ENCODE results near the gene NUS1. TPM values are rescaled to one million over a fixed set of nuclear protein-coding genes. Genes with fewer than 3 reads are reported as not detected.

The NUS1 gene
- total and polyA plus RNA-seq, 7 experiments from 2014 or later: 10.9 to 37.6 (median 20.4) TPM

DNA sequence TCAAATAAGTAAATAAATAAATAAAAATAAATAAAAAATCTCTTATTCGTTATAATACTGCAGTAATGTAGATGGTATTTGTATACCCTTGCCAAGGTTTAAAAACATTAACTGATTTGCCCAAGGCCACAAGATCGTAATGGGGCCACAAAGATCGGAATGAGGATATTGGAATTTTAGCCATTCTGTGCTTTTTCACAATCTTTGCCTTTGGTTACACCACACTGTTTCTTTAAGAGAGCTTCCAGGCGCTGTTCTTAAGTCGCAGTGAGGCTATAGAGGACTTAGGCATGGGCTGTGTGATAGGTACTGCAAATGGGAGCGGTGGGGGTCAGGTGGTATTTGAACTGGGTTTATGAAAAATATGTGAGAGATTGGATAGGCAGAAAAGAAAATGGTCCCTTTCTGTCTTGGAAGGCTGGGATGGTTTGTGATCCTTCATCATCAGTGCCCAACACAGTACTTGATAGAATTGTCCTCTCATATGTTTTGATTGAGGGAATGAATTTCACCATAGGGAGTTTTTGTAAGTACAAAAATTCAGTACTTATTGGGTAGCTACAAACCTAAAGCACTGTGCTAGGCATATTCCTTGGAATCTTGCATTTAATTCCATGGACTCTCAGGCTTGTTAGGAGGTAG, 1.4 kb downstream of the NUS1 start:
- no peaks in the 10 kb centered on the region for H3K9me3 ChIP-seq (ENCODE audit: control insufficient read depth in 2 of 3, low read length in 3 of 3)
- H3K4me3 Mint-ChIP-seq: peak overlapping the region; percentile 79 to 98 (median 85)
- H3K36me3 Mint-ChIP-seq: peaks cover 0 to 29% (median 19%) of the 10 kb centered on the region in 5 donors
- peaks cover 0 to 7% (median 4%) of the 10 kb centered on the region in 3 experiments for H3K36me3 ChIP-seq (ENCODE audit: control insufficient read depth in 2 of 3, insufficient read depth in 3 of 3, low read length in 3 of 3)
- peaks cover 24 to 37% of the 10 kb centered on the region in 2 donors for H3K4me1 ChIP-seq (ENCODE audit: control insufficient read depth in 2 of 2, insufficient read depth in 2 of 2, low read length in 2 of 2)
- intact Hi-C loops (cut with micrococcal nuclease): loop anchor here (5.0 to 10.0 kb wide), 9 partner anchors 224 to 1671 kb away; partner anchors contain the start of genes ZUP1 (in 2 of the 2), KPNA5 (in 1 of the 2), MAN1A1 (in 1 of the 2) and MCM9 (in 1 of the 2)
- DNase-seq (no peak), ATAC-seq (no peak)
- H3K27me3 ChIP-seq (ENCODE audit: control insufficient read depth in 2 of 2, insufficient read depth in 2 of 2, low read length in 2 of 2): no peaks in the 10 kb centered on the region
- peak overlapping the region; percentile 26 for H3K4me3 ChIP-seq (ENCODE audit: low read length)
- peaks cover 0 to 2% (median 0%) of the 10 kb centered on the region in 5 donors for H3K27me3 Mint-ChIP-seq
- peak overlapping the region; percentile 18 to 92 (median 81) for H3K27ac Mint-ChIP-seq
- H3K4me1 Mint-ChIP-seq: peaks cover 51 to 73% (median 68%) of the 10 kb centered on the region in 7 donors
- POLR2A ChIA-PET: no interaction called here
- CTCF ChIA-PET: no interaction called here
- H3K9me3 Mint-ChIP-seq: peaks cover 0 to 11% (median 0%) of the 10 kb centered on the region in 11 donors
- H3K27ac ChIP-seq (ENCODE audit: low read depth, low read length): peak overlapping the region; percentile 74

DNA sequence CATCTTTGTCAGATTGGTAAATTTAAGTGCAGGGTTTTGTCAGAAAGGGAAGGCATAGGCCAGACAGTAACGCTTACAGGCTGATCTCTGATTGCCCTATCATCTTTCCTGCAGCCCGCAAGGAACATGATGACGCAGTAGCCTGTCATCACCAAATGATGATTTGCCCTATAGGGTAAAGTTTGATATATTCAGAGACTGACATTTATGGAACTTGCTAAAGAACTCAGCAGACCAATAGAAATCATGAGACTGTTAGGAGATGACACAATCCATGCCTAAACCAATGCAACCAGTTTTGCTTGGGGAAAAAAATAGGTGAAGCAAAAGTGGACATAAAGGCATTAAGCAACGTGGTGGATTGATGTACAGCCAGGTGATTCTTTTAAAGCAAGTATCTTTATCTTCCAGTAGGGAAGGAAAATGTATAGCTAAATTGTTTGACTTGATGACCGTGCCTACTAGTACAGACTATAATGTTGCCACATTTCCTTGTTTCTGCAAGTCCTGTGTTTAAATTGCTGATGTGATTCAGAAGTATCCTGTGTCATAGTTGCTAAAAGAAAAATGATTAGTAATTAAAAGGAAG, 2.4 kb downstream of the NUS1 start:
- Histone ChIP-seq H3K36me3 (ENCODE audit: control insufficient read depth in 2 of 3, insufficient read depth in 3 of 3, low read length in 3 of 3) (peaks cover 0 to 7% (median 4%) of the 10 kb centered on the region in 3 experiments), H3K4me1 (ENCODE audit: control insufficient read depth in 2 of 2, insufficient read depth in 2 of 2, low read length in 2 of 2) (peaks cover 24 to 38% of the 10 kb centered on the region in 2 donors), H3K4me3 (ENCODE audit: low read length) (no peak overlapping the region), H3K27me3 (ENCODE audit: control insufficient read depth in 2 of 2, insufficient read depth in 2 of 2, low read length in 2 of 2) (no peaks in the 10 kb centered on the region), H3K9me3 (ENCODE audit: control insufficient read depth in 2 of 3, low read length in 3 of 3) (no peaks in the 10 kb centered on the region), H3K27ac (ENCODE audit: low read depth, low read length) (no peak overlapping the region)
- Mint-ChIP-seq H3K9me3 (peaks cover 0 to 11% (median 0%) of the 10 kb centered on the region in 11 donors), H3K27ac (peak overlapping the region in 6 of 9 donors; percentile 18 to 92 (median 58)), H3K4me3 (peak overlapping the region; percentile 79 to 98 (median 85)), H3K4me1 (peaks cover 58 to 82% (median 76%) of the 10 kb centered on the region in 7 donors), H3K27me3 (peaks cover 0 to 2% (median 0%) of the 10 kb centered on the region in 5 donors), H3K36me3 (peaks cover 0 to 29% (median 19%) of the 10 kb centered on the region in 5 donors)
- ChIA-PET POLR2A (no interaction called here), CTCF (no interaction called here)
- ATAC-seq: no peak
- intact Hi-C loops (cut with micrococcal nuclease): loop anchor here (5.0 to 10.0 kb wide), 9 partner anchors 225 to 1670 kb away; partner anchors contain the start of genes ZUP1 (in 2 of the 2), KPNA5 (in 1 of the 2), MAN1A1 (in 1 of the 2) and MCM9 (in 1 of the 2)
- DNase-seq: no peak

DNA sequence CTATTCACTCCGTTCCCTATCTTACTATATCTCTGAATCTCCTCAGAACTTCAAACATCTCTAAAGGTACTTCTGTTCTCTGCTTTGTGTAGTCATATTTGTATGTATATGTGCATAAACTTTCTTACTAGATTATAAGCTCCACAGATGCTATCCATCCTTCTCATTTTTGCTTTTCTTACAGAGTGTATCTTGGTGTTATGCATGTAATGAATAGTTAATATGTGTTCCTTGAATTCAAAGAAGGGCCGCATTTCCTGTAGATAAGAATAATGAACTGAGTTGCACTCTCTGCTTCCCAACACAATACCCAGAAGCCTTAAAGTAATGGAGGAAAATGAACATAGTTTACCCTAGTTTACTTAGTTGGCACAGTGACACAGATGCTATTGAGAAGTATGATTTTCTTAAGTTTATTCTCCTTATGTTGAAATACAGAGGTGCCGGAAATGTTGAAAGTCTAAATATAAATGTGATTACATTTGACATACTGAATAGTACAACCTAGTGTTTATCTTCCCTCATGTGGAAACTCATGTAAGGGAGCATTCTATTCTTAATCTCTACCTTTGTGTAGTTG, 6.0 kb downstream of the NUS1 start:
- peaks cover 0 to 7% (median 4%) of the 10 kb centered on the region in 3 experiments for H3K36me3 ChIP-seq (ENCODE audit: control insufficient read depth in 2 of 3, insufficient read depth in 3 of 3, low read length in 3 of 3)
- peak overlapping the region in 3 of 9 donors; percentile 0 to 53 (median 1) for H3K27ac Mint-ChIP-seq

DNA sequence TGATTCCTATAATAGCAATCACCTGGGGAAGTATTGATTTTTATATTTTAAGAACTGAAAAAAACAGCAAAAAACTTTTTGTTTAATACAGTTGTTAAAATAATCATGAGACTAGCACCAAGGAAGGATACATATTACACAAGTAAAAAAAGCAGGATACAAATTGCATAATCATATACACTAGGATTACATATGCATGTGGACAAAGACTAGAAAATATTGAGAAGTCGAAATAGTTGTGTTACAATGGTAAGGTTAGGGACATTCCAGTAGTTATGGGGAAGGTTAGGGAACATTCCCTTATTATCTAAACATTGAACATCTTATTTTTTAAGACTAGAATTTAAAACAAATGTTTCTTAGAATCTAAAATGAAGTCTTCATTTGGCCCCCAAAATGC, 9.5 kb downstream of the NUS1 start:
- Histone ChIP-seq H3K27ac (ENCODE audit: low read depth, low read length) (no peak overlapping the region), H3K9me3 (ENCODE audit: control insufficient read depth in 2 of 3, low read length in 3 of 3) (no peaks in the 10 kb centered on the region), H3K4me3 (ENCODE audit: low read length) (no peak overlapping the region), H3K27me3 (ENCODE audit: control insufficient read depth in 2 of 2, insufficient read depth in 2 of 2, low read length in 2 of 2) (no peaks in the 10 kb centered on the region), H3K4me1 (ENCODE audit: control insufficient read depth in 2 of 2, insufficient read depth in 2 of 2, low read length in 2 of 2) (peaks cover 0 to 11% of the 10 kb centered on the region in 2 donors), H3K36me3 (ENCODE audit: control insufficient read depth in 2 of 3, insufficient read depth in 3 of 3, low read length in 3 of 3) (peaks cover 0 to 3% (median under 1%) of the 10 kb centered on the region in 3 experiments)
- ChIA-PET CTCF (no interaction called here), POLR2A (no interaction called here)
- Mint-ChIP-seq H3K4me1 (peaks cover 39 to 88% (median 81%) of the 10 kb centered on the region in 7 donors), H3K27ac (peak overlapping the region in 1 of 9 donors; percentile 50), H3K27me3 (no peaks in the 10 kb centered on the region), H3K36me3 (peaks cover 6 to 27% (median 17%) of the 10 kb centered on the region in 5 donors), H3K4me3 (peak overlapping the region in 5 of 10 donors; percentile 1 to 44 (median 14)), H3K9me3 (peaks cover 0 to 8% (median 0%) of the 10 kb centered on the region in 11 donors)
- intact Hi-C loops (cut with micrococcal nuclease): no loop called here
- ATAC-seq: no peak
- no peak for DNase-seq

More for the DNA sequence above, 6.0 kb downstream of the NUS1 start:
- no peaks in the 10 kb centered on the region for H3K27me3 Mint-ChIP-seq
- H3K4me3 Mint-ChIP-seq: peak overlapping the region in 8 of 10 donors; percentile 6 to 88 (median 35)
- H3K4me1 ChIP-seq (ENCODE audit: control insufficient read depth in 2 of 2, insufficient read depth in 2 of 2, low read length in 2 of 2): peaks cover 17 to 32% of the 10 kb centered on the region in 2 donors
- POLR2A ChIA-PET: interaction anchor here (0.6 kb wide), 1 partner anchor 986 kb away, joined by 3 read pairs; no protein-coding TSS in a partner anchor
- H3K36me3 Mint-ChIP-seq: peaks cover 0 to 33% (median 21%) of the 10 kb centered on the region in 5 donors
- H3K9me3 ChIP-seq (ENCODE audit: control insufficient read depth in 2 of 3, low read length in 3 of 3): no peaks in the 10 kb centered on the region
- no peaks in the 10 kb centered on the region for H3K27me3 ChIP-seq (ENCODE audit: control insufficient read depth in 2 of 2, insufficient read depth in 2 of 2, low read length in 2 of 2)
- H3K27ac ChIP-seq (ENCODE audit: low read depth, low read length): no peak overlapping the region
- peaks cover 0 to 11% (median 0%) of the 10 kb centered on the region in 11 donors for H3K9me3 Mint-ChIP-seq
- ATAC-seq: no peak
- no peak overlapping the region for H3K4me3 ChIP-seq (ENCODE audit: low read length)
- H3K4me1 Mint-ChIP-seq: peaks cover 58 to 91% (median 84%) of the 10 kb centered on the region in 7 donors
- CTCF ChIA-PET: no interaction called here
- no peak for DNase-seq
- intact Hi-C loops (cut with micrococcal nuclease): no loop called here

DNA sequence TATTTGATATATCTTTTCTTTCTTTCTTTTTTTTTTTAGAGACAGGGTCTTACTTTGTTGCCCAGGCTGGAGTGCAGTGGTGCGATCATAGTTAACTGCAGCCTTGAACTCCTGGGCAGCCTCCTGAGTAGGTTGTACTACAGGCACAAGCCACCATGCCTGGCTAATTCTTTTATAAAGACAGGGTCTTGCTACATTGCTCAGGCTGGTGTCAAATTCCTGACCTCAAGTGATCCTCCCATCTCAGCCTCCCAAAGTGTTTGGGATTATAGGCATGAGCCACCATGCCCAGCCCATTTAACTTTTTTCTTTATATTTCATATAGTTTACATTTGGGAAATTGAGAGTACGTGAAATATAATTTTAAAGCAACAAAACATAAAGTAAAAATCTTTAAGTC, 10.1 kb downstream of the NUS1 start:
- ChIA-PET CTCF (no interaction called here), POLR2A (no interaction called here)
- Mint-ChIP-seq H3K4me3 (peak overlapping the region in 2 of 10 donors; percentile 1 to 44), H3K27me3 (no peaks in the 10 kb centered on the region), H3K36me3 (peaks cover 6 to 21% (median 17%) of the 10 kb centered on the region in 5 donors), H3K9me3 (peaks cover 0 to 4% (median 0%) of the 10 kb centered on the region in 11 donors), H3K27ac (peak overlapping the region in 1 of 9 donors; percentile 26), H3K4me1 (peaks cover 33 to 86% (median 80%) of the 10 kb centered on the region in 7 donors)
- intact Hi-C loops (cut with micrococcal nuclease): no loop called here
- Histone ChIP-seq H3K27ac (ENCODE audit: low read depth, low read length) (no peak overlapping the region), H3K4me3 (ENCODE audit: low read length) (no peak overlapping the region), H3K27me3 (ENCODE audit: control insufficient read depth in 2 of 2, insufficient read depth in 2 of 2, low read length in 2 of 2) (no peaks in the 10 kb centered on the region), H3K9me3 (ENCODE audit: control insufficient read depth in 2 of 3, low read length in 3 of 3) (no peaks in the 10 kb centered on the region), H3K4me1 (ENCODE audit: control insufficient read depth in 2 of 2, insufficient read depth in 2 of 2, low read length in 2 of 2) (peaks cover 0 to 10% of the 10 kb centered on the region in 2 donors), H3K36me3 (ENCODE audit: control insufficient read depth in 2 of 3, insufficient read depth in 3 of 3, low read length in 3 of 3) (no peaks in the 10 kb centered on the region)
- no peak for ATAC-seq
- DNase-seq: no peak

DNA sequence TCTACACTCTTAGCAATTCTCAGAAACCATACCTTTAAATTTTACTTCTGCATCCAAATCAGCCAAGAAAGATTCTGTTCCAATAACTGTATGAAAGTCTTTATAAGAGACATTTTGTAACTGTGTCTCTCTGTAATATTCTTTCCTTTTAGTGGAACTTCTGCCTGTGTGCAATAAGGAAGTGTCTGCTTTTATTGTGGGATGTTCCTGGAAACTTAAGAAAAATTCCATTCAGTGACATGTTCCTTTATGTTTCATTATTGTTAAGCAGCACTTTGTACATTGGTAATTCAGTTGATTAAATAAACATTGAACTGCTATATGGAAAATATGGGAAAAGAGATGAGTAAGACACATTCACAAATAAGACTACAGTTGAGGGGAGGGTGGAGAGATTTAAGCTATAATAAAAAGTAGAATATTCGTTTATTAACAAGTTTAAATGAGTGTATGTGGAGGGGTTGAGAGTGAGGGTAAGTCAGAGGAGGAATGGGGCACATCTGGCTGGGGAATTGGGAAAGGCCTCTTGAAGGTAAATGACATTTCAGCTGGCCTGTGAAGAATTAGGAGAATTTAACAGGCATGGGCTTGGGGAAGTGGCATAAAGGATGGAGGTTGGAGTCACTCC, 11.9 kb downstream of the NUS1 start:
- peak overlapping the region in 2 of 10 donors; percentile 17 to 19 for H3K4me3 Mint-ChIP-seq

More for the DNA sequence above, 11.9 kb downstream of the NUS1 start:
- POLR2A ChIA-PET: no interaction called here
- ATAC-seq (no peak), DNase-seq (no peak)
- Mint-ChIP-seq H3K27ac (peak overlapping the region in 3 of 9 donors; percentile 9 to 44 (median 23)), H3K4me1 (peaks cover 20 to 79% (median 71%) of the 10 kb centered on the region in 7 donors), H3K36me3 (peaks cover 3 to 23% (median 16%) of the 10 kb centered on the region in 5 donors), H3K27me3 (no peaks in the 10 kb centered on the region), H3K9me3 (peaks cover 0 to 4% (median 0%) of the 10 kb centered on the region in 11 donors)
- no peak overlapping the region for H3K4me3 ChIP-seq (ENCODE audit: low read length)
- H3K4me1 ChIP-seq (ENCODE audit: control insufficient read depth in 2 of 2, insufficient read depth in 2 of 2, low read length in 2 of 2): no peaks in the 10 kb centered on the region
- intact Hi-C loops (cut with micrococcal nuclease): no loop called here
- no peaks in the 10 kb centered on the region for H3K27me3 ChIP-seq (ENCODE audit: control insufficient read depth in 2 of 2, insufficient read depth in 2 of 2, low read length in 2 of 2)
- H3K9me3 ChIP-seq (ENCODE audit: control insufficient read depth in 2 of 3, low read length in 3 of 3): no peaks in the 10 kb centered on the region
- CTCF ChIA-PET: no interaction called here
- H3K36me3 ChIP-seq (ENCODE audit: control insufficient read depth in 2 of 3, insufficient read depth in 3 of 3, low read length in 3 of 3): no peaks in the 10 kb centered on the region
- H3K27ac ChIP-seq (ENCODE audit: low read depth, low read length): no peak overlapping the region

Measured in naive thymus-derived CD4-positive, alpha-beta T cell (primary cell).